ENCODE data around the gene UNKL. TPM values are rescaled to one million over a fixed set of nuclear protein-coding genes. Genes with fewer than 3 reads are reported as not detected.
A peak's percentile ranks its signal among the peaks of the same experiment; 100 is the strongest.

UNKL gene, protein sequence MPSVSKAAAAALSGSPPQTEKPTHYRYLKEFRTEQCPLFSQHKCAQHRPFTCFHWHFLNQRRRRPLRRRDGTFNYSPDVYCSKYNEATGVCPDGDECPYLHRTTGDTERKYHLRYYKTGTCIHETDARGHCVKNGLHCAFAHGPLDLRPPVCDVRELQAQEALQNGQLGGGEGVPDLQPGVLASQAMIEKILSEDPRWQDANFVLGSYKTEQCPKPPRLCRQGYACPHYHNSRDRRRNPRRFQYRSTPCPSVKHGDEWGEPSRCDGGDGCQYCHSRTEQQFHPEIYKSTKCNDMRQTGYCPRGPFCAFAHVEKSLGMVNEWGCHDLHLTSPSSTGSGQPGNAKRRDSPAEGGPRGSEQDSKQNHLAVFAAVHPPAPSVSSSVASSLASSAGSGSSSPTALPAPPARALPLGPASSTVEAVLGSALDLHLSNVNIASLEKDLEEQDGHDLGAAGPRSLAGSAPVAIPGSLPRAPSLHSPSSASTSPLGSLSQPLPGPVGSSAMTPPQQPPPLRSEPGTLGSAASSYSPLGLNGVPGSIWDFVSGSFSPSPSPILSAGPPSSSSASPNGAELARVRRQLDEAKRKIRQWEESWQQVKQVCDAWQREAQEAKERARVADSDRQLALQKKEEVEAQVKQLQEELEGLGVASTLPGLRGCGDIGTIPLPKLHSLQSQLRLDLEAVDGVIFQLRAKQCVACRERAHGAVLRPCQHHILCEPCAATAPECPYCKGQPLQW
- total RNA-seq: 14.1 TPM

- DNase-seq (ENCODE audit: low spot score) (peak; percentile 80), ATAC-seq (peak; percentile 77)
These were observed at the start of gene UNKL for GRCh38 chr16:1414532-1415260. Gene UNKL, minus strand, starts transcription at chr16:1414704. Its CDS starts 13 bp downstream, at chr16:1414691.

DNA sequence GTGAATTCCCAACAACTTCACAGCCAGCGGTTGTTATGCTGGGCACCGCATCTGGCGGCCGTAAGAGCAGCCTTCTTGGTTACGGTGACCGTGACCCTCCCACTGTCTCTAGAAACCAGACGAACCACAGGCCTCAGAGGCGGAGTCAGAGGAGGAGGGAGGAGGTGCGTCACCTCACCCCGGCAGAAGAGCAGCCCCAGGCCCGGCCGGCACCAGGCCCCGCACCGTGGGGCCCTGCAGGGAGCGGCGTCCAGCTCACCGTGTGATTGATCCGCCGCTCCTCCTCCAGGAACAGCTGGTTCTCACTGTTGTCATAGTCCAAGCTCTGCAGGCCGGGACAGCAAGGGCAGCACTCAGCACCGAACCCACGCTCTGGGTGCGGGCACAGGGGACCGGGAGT lies 46.6 kb upstream of the UNKL start:
- DNase-seq (ENCODE audit: low spot score): no peak
- no peak for ATAC-seq

GRCh38 chr16:1460602-1461138 lies 46.2 kb upstream of the UNKL start:
- no peak for DNase-seq (ENCODE audit: low spot score)
- ATAC-seq: no peak

GRCh38 chr16:1459967-1460366 lies 45.5 kb upstream of the UNKL start:
- DNase-seq (ENCODE audit: low spot score): no peak

GRCh38 chr16:1458977-1459341 lies 44.5 kb upstream of the UNKL start:
- ATAC-seq (no peak), DNase-seq (ENCODE audit: low spot score) (no peak)

More at GRCh38 chr16:1459967-1460366, 45.5 kb upstream of the UNKL start:
- ATAC-seq: no peak

GRCh38 chr16:1458336-1458976 lies 44.0 kb upstream of the UNKL start:
- DNase-seq (ENCODE audit: low spot score) (no peak), ATAC-seq (no peak)

DNA sequence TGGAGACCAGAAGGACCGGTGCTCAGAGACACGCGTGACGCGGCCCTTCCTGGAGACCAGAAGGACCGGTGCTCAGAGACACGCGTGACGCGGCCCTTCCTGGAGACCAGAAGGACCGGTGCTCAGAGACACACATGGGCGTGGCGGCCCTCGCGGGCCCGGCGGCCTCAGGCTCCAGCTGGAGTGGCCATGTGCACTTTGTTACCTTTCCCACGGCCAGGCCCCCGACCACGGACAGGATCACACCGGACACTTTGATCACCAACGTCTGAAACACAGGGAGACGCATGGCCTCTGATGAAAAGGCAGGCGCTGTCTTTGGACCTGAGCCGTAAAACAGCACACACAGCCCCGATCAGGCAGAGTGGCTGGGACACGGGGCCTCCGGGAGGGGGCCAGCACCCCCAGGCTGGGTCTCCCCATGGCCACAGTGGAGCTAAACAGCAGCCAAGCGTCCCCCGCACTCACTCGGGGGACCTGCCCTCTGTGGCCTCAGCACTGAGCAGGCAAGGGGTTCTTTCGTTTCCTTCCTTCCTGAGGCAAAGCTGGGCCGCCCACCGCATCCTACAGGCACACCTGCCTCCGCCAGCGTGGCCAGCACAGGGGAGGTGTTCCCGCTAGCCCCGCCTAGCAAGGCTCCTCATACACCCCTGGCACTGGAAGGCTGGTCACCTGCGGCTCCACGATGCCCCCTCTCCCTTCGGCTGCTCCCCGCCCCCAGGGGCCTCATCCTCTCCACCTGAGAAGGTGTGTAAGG lies 43.2 kb upstream of the UNKL start:
- ATAC-seq (no peak), DNase-seq (ENCODE audit: low spot score) (no peak)

DNA sequence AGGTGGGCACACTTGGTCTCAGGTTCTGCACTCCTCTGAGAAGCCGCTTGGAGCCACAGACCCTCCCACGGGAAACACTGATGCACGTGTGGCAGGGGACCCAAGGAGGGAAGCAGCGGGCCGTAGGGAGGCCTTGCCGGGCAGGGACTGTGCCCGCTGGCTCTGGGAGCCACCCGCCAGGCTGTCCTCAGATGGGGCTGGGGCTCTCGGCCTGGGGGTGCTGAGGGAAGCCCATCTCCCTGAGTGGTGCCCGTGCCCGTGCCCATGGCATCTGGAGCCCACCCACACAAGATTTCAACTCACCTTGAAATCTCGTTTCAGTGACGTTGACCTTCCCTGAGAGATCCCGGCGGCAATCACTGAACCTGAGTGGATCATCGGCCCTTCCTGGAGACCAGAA lies 42.4 kb upstream of the UNKL start:
- ATAC-seq: no peak
- DNase-seq (ENCODE audit: low spot score): no peak

DNA sequence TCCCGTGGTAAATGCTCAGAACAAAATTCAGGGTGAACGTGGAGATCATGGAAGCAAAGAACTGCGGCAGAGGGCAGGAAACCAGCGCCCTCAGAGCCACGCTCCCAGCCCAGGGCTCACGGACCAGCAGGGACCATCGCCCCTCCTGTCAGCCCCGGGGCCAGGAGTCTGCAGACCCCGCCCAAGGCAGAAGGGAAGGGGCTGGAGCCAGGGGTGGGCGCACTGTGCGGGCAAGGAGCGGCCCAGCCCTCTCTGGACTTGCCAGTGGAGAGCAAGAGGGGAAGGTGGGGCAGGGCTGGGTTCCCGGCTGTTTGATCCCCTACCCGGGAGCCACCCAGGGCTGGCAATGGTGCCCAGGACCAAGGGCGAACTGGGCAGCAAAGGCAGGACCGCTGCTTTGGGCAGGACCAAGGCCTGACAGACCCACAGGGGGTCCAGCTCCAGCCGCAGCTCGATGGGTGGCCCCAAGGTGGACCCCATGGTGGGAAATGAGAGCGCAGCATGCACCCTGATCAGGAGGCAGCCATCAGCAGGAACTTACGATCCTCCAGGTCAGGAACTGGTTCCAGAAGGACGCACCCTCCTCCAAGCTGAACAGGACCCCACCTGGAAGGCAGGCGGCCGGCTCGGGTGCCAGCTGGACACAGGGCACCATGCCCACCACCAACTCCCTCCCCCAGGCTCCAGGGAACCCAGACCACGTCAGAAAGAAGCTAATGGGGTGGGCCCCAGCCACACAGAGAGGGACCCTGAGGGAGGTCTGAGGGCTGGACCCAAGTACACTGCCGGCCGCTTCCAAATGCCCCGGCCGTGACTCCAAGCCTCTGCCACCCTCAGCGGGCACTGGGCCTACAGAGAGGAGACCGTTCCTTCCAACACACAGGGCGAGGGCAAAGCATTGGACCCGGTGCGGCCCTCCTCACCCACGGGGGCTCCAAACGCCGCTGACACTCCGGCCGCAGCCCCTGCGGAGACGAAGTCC lies 41.0 kb upstream of the UNKL start:
- DNase-seq (ENCODE audit: low spot score) (no peak), ATAC-seq (no peak)

DNA sequence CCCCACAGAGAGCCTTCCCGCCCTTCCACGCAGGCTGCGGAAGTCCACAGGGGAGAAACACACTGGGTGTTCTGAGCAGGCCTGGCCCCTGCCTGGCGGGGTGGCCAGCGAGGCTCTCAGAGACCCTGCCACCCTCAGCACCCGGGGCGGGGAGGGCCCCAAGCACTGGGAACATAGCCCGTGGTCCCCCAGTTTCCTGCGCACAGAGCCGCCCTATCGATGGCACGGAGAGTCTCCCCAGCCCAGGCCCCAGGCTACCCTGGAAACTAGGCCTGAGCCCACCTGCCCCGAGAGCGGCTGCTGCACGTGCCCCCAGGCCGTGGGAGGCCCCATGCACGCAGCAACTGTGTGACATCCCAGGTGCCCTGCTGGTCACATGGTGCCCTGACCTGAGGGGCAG lies 40.1 kb upstream of the UNKL start:
- ATAC-seq (no peak), DNase-seq (ENCODE audit: low spot score) (no peak)

GRCh38 chr16:1453316-1453715 lies 38.8 kb upstream of the UNKL start:
- no peak for DNase-seq (ENCODE audit: low spot score)
- ATAC-seq: no peak

GRCh38 chr16:1452530-1452929 lies 38.0 kb upstream of the UNKL start:
- DNase-seq (ENCODE audit: low spot score) (no peak), ATAC-seq (no peak)

DNA sequence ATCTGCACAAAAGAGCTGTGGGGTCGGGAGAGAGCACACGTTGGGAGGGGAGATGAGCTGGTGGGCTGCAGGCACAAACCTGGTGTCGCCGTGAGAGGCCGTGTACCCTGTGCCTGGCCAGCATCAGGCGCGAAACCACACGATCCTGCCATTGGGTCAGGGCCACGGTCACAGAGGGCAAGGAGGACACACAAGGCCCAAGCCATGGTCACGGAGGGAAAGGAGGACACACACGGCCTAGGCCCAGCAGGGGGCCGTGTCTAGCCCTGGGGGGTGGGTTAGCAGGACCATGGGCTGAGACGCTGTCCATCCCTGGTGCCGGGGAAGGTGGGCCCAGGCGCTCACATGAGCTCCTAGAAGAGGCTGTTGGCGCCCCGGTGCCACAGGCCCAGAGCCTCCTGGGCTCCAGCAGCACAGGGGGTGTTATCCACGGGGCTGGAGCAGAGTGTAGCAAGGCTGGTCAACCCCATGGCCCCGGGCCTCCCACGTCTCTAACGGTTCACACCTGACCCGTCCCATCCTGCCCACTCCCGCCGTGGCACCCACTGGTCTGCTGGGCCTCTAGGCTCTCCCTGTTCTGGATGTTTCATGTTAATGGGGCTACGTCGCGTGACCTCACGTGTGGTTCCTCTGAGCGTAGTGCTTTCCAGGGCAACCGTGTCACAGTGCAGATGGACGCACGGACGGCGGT lies 37.3 kb upstream of the UNKL start:
- no peak for ATAC-seq
- no peak for DNase-seq (ENCODE audit: low spot score)

DNA sequence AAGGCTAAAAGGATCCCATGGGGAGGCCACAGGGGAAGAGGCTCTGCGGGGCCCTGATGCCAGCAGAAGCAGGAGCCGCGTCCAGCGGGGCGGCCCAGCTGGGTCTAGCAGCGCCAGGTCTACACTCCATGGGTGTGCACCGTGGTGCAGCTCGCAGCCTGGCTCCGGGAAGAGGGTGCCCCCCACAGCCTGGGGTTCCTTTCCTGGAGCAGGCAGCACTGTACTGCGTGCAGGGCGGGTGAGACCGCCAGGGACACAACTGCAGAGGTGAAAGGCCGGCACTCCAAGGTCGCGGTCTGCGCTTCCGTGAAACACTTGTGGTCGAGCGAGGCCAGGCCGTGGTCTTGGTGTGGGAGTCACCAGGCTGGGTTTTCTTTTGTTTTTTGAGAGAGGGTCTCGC lies 36.3 kb upstream of the UNKL start:
- DNase-seq (ENCODE audit: low spot score) (no peak), ATAC-seq (no peak)

- DNase-seq (ENCODE audit: low spot score) (no peak), ATAC-seq (no peak)
These were observed 35.7 kb upstream of the UNKL start for GRCh38 chr16:1450218-1450617.

DNA sequence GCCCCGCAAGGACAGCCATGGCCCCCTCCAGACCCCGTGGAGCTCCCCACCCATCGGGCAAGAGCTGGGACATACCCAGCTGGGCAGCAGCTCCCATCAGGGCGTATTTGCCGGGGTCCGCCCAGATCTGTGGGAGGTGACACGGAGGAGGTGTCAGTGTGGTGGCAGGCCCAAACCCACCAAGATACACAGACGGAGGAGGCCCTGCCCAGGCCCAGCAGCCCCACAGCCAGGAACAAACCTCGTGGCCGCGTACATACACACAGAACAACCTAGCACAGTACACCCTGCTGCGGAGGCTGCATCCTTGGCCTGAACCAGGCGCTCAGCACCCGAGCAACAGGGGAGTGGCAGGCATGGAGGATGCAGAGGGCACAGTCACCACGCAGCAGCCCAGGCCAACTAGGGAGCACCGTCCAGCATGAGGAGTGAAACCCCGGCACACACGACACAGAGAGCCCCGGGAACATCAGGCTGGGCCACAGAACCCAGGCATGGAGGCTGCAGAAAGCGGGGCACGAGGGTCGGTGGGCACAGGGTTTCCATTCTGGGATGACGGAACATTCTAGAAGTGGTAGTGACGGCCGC lies 34.8 kb upstream of the UNKL start:
- DNase-seq (ENCODE audit: low spot score) (no peak), ATAC-seq (no peak)

DNA sequence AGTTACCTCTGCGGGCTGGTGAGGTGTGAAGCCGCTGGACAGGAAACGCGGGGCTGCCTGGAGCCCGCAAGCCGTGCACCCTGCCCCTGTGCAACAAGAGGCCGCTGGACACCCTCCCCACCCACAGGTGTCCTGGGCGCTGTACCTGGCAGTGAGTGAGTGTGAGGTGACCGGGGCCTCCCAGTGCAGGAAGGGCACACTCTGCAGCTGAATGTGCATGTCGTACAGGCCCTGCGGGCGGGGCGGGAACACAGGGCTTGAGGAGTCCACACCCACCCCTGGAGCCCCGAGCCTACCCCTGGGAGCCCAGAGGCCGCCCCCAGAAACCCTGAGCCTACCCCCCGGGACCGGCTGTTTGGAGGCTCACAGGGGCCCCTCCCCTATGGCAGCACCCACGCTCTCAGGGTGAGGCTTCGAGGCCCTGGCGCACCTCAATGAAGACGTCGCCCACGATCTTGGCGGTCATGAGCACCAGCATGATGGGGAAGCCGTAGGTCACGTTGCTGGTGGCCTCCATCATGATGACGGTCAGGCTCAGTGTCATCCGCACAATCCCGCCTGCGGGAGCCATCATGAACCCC lies 34.1 kb upstream of the UNKL start:
- no peak for ATAC-seq

DNA sequence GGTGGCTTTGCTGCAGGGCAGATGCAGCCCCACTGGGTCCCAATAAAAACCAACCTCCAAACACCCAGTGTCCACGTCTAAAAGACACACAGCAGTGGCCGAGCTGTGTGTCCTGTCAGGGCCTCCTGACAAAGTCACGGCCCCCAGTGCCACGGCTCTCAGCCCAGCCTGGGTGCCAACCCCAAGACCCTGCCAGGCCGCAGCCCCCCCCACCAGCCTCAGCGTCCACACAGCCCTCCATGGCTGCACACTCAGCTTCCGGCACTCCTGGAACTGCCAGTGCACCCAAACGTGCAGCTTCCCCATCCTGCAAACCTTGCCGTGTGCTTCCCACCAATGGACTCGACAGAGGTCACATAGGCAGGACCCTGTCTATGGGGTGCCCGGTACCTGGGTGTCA lies 33.5 kb upstream of the UNKL start:
- no peak for DNase-seq (ENCODE audit: low spot score)
- ATAC-seq: no peak

More for the DNA sequence above, 34.1 kb upstream of the UNKL start:
- DNase-seq (ENCODE audit: low spot score): no peak

Measured in left lobe of liver (tissue), 2 donors.